Measurements from ENCODE around the gene ULBP2. TPM values are rescaled to one million over a fixed set of nuclear protein-coding genes. Genes with fewer than 3 reads are reported as not detected.
A peak's percentile ranks its signal among the peaks of the same experiment; 100 is the strongest.
"Not testable (repeated sequence)": the region's sequence is repeated elsewhere in the genome, so short reads cannot be mapped to it uniquely, and the experiment has no call there.

The ULBP2 gene
- total RNA-seq, 2 experiments from 2014 or later = 0.40 to 0.60 TPM

DNA sequence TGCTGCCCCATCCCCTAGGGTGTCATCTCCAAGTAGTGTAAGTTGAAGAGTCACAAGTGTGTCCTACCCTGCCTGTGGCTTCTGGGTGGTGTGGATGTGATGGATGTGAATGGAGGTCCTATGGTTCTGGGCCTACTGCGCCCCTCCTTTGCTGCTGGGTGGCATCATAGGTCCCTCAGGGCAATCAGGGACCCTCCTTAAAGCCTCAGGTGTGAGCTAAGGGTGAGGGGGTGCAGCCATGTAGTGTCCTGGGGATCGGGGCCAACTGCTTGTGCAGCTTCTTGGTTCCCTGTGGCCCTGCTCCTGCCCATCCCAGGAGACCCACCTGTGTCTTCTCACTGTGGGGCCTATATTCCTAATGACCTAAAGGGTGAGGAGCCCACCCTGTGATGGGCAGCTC, 24.5 kb downstream of the ULBP2 start:
- CTCF ChIA-PET; H3K4me3 Mint-ChIP-seq; ATAC-seq; H3K9me3 Mint-ChIP-seq (ENCODE audit: insufficient read depth); DNase-seq; H3K36me3 Mint-ChIP-seq (ENCODE audit: low read depth); H3K27ac Mint-ChIP-seq: not testable (repeated sequence)
- POLR2A ChIA-PET = interaction anchor here (1.2 kb wide), 1 partner anchor 31 kb away, joined by 3 read pairs; no protein-coding TSS in a partner anchor
- peaks cover 69% of the 10 kb centered on the region for H3K27me3 Mint-ChIP-seq (ENCODE audit: low read depth)
- H3K4me1 Mint-ChIP-seq (ENCODE audit: low read depth) = peaks cover 31% of the 10 kb centered on the region

DNA sequence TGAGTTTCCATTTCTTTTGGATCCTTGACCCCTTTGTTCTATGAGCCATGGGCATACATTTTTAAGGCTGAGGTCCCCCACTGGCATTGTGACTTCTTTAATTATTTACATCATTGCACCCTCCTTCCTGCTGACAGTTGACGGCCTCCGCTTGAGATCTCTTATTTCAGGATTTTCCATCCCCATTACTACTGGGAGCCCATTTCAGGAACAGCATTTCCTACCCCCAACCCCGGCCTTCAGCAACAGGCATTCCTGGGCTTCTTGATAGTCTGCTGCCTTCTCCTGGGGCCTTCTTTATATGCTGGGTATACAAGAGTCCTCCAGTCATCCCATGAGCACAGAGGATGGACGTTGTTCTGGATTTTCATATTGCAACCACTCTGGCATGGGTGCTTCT, 25.8 kb downstream of the ULBP2 start:
- POLR2A ChIA-PET = no interaction called here
- peaks cover 7% of the 10 kb centered on the region for H3K36me3 Mint-ChIP-seq (ENCODE audit: low read depth)
- CTCF ChIA-PET = no interaction called here
- ATAC-seq = no peak
- DNase-seq = no peak
- peaks cover 31% of the 10 kb centered on the region for H3K4me1 Mint-ChIP-seq (ENCODE audit: low read depth)
- peaks cover 67% of the 10 kb centered on the region for H3K27me3 Mint-ChIP-seq (ENCODE audit: low read depth)
- H3K27ac Mint-ChIP-seq = no peak overlapping the region
- no peak overlapping the region for H3K4me3 Mint-ChIP-seq
- H3K9me3 Mint-ChIP-seq (ENCODE audit: insufficient read depth) = no peaks in the 10 kb centered on the region

DNA sequence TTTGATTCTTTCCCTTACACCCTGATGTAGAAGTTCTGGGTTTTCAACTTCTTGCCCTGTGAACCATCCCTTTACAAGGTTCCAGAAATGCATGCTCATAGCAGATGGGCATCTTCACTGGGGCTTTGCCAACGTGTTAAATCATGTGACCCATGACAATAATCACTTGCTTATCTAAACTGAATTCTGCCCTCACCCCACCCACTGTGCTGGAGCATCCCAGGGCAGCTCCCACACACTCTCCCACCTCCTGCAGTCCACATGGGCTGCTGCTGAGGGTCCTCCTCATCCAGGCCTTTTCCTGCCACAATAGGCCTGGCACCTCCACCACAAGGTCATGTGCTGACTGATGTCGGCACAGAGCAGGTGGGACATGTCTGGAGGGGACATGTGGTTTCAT, 26.2 kb downstream of the ULBP2 start:
- CTCF ChIA-PET; DNase-seq; ATAC-seq; H3K36me3 Mint-ChIP-seq (ENCODE audit: low read depth); POLR2A ChIA-PET; H3K27ac Mint-ChIP-seq; H3K4me3 Mint-ChIP-seq; H3K9me3 Mint-ChIP-seq (ENCODE audit: insufficient read depth): not testable (repeated sequence)
- peaks cover 27% of the 10 kb centered on the region for H3K4me1 Mint-ChIP-seq (ENCODE audit: low read depth)
- peaks cover 69% of the 10 kb centered on the region for H3K27me3 Mint-ChIP-seq (ENCODE audit: low read depth)

DNA sequence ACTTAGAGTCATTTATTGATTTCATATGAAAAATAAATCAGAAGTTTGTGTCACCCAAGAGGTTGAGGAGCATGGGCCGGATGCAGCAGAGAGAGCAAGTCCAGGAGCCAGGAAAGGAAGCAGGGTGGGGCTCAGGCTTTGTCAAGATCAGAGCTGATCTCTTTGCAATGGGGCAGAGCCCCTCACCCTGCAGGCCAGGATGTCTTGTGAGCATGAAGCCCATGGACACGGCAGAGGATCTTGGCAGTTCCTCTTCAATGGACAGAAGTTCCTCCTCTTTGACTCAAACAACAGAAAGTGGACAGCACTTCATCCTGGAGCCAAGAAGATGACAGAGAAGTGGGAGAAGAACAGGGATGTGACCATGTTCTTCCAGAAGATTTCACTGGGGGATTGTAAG, 27.1 kb downstream of the ULBP2 start:
- H3K36me3 Mint-ChIP-seq (ENCODE audit: low read depth); H3K9me3 Mint-ChIP-seq (ENCODE audit: insufficient read depth); H3K4me3 Mint-ChIP-seq; CTCF ChIA-PET; H3K27ac Mint-ChIP-seq; DNase-seq; ATAC-seq; POLR2A ChIA-PET: not testable (repeated sequence)
- Mint-ChIP-seq H3K27me3 (ENCODE audit: low read depth) (peaks cover 66% of the 10 kb centered on the region), H3K4me1 (ENCODE audit: low read depth) (peaks cover 18% of the 10 kb centered on the region)

DNA sequence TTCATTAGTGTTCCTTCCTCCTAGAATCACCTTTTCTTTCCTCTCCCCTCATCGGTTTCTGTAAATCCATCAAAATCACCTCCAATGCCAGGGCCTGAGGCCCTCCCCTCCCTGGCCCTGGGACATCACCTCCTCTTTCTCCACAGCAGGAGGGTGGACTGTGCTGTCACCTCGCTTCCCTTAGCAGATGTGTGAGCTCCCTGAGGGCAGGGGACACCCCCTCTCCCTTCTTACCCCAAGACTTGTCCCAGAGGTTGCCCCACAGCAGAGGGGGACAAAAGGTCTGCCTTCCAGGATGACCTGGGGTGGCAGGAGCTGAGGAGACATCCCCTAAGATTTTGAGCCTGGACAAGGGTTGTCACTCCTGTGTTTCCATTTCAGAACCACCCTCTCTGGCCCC, 27.8 kb downstream of the ULBP2 start:
- H3K9me3 Mint-ChIP-seq (ENCODE audit: insufficient read depth) = no peaks in the 10 kb centered on the region
- no peak overlapping the region for H3K27ac Mint-ChIP-seq
- H3K4me1 Mint-ChIP-seq (ENCODE audit: low read depth) = peaks cover 19% of the 10 kb centered on the region
- H3K4me3 Mint-ChIP-seq = no peak overlapping the region
- DNase-seq = no peak
- POLR2A ChIA-PET = no interaction called here
- H3K36me3 Mint-ChIP-seq (ENCODE audit: low read depth) = peaks cover 4% of the 10 kb centered on the region
- no peak for ATAC-seq
- H3K27me3 Mint-ChIP-seq (ENCODE audit: low read depth) = peaks cover 66% of the 10 kb centered on the region
- CTCF ChIA-PET = no interaction called here

DNA sequence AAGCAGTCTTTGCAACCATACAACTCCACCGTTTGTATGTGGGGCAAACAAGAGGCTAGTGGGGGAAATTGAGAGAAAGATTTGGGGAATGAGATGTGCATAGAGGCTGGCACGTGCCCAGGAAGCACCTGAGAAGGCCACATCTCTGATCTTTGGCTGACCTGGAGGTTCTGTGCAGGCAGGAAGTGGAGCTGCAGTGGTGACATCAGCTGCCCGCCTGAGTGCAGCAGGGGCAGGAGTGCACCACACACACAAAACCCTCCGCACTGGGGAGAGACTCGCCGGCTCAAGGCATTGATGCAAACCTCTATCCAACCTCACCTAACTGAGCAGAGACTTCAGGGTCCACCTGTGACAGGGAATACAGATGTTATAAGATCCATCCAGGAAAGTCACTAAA, 32.6 kb downstream of the ULBP2 start:
- H3K4me3 Mint-ChIP-seq; POLR2A ChIA-PET; CTCF ChIA-PET; H3K9me3 Mint-ChIP-seq (ENCODE audit: insufficient read depth); H3K27ac Mint-ChIP-seq; H3K36me3 Mint-ChIP-seq (ENCODE audit: low read depth): not testable (repeated sequence)
- ATAC-seq = peak; percentile 80
- H3K4me1 Mint-ChIP-seq (ENCODE audit: low read depth) = peaks cover 10% of the 10 kb centered on the region
- DNase-seq = peak; percentile 42
- H3K27me3 Mint-ChIP-seq (ENCODE audit: low read depth) = peaks cover 71% of the 10 kb centered on the region

DNA sequence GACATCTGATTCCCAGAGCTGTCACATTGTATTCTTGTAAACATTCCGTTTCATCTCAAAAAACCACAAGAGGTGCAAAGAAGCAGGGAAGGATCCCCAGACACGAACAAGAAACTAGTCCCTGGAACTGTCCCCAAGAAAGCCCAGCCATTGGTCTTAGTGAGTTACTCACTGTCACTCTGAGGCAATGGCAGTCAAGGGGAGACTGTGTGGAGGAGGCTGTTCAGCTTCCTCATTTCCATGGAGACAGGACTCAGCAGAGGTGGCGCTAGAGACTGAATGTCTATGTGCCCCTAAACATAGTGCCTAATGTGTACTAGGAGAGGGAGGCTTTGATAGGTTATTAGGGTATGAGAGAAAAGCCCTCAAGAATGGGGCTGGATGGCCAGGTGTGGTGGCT, 33.0 kb downstream of the ULBP2 start:
- peaks cover 70% of the 10 kb centered on the region for H3K27me3 Mint-ChIP-seq (ENCODE audit: low read depth)
- peaks cover 10% of the 10 kb centered on the region for H3K4me1 Mint-ChIP-seq (ENCODE audit: low read depth)
- H3K9me3 Mint-ChIP-seq (ENCODE audit: insufficient read depth) = no peaks in the 10 kb centered on the region
- POLR2A ChIA-PET = no interaction called here
- no peaks in the 10 kb centered on the region for H3K36me3 Mint-ChIP-seq (ENCODE audit: low read depth)
- CTCF ChIA-PET = no interaction called here
- no peak overlapping the region for H3K4me3 Mint-ChIP-seq
- ATAC-seq (no peak), DNase-seq (no peak)
- H3K27ac Mint-ChIP-seq = no peak overlapping the region

DNA sequence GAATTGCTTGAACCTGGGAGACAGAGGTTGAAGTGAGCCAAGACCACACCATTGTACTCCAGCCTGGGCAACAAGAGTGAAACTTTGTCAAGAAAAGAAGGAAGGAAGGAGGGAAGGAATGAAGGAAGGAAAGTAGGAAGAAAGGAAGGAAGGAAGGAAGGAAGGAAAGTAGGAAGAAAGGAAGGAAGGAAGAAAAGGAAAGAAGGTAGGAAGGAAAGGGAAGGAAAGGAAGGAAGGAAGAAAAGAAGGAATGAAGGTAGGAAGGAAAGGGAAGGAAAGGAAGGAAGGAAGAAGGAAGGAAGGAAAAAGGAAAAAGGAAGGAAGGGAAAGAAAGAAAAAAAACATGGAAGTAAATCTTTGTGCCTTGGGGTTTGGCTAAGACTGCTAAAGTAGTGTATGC, 33.6 kb downstream of the ULBP2 start:
- Mint-ChIP-seq H3K4me1 (ENCODE audit: low read depth) (peaks cover 10% of the 10 kb centered on the region), H3K36me3 (ENCODE audit: low read depth) (no peaks in the 10 kb centered on the region), H3K4me3 (no peak overlapping the region), H3K27me3 (ENCODE audit: low read depth) (peaks cover 64% of the 10 kb centered on the region), H3K9me3 (ENCODE audit: insufficient read depth) (no peaks in the 10 kb centered on the region), H3K27ac (no peak overlapping the region)
- POLR2A ChIA-PET = no interaction called here
- CTCF ChIA-PET = no interaction called here
- DNase-seq (no peak), ATAC-seq (no peak)

DNA sequence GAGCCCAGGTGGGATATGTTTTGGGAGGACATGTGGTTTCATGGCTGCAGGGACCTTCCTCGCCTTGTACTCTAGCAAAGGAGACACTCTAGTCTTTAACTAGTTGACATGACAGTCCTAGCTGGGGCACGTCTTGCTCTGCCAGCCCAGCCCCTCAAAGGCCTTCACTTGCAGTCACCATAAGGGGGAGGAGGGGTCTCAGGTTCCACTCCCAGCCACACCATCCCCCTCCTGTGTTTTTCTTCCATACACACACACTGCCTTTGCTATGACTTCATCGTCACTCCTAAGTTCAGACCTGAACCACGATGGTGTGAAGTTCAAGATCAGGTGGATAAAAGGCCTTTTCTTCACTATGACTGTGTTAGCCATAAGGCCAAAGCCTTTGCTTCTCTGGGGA, 35.4 kb downstream of the ULBP2 start:
- peaks cover 77% of the 10 kb centered on the region for H3K27me3 Mint-ChIP-seq (ENCODE audit: low read depth)
- H3K9me3 Mint-ChIP-seq (ENCODE audit: insufficient read depth) = no peaks in the 10 kb centered on the region
- peaks cover 10% of the 10 kb centered on the region for H3K4me1 Mint-ChIP-seq (ENCODE audit: low read depth)
- DNase-seq (no peak), ATAC-seq (no peak)
- POLR2A ChIA-PET = no interaction called here
- H3K27ac Mint-ChIP-seq = no peak overlapping the region
- CTCF ChIA-PET = no interaction called here
- no peak overlapping the region for H3K4me3 Mint-ChIP-seq
- H3K36me3 Mint-ChIP-seq (ENCODE audit: low read depth) = no peaks in the 10 kb centered on the region

DNA sequence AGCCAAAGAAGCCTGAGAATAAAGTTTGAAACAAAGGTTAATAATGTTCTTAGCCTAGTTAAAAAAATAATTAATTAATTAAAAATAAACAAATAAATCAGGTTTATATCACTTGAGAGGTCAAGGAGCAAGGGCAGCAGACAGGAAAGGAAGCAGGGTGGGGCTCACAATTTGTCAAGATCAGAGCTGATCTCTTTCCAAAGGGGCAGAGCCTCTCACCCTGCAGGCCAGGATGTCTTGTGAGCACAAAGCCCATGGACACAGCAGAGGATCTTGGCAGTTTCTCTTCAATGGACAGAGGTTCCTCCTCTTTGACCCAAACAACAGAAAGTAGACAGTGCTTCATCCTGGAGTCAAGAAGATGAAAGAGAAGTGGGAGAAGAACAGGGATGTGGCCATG, 36.8 kb downstream of the ULBP2 start:
- Mint-ChIP-seq H3K27ac (no peak overlapping the region), H3K4me3 (no peak overlapping the region), H3K4me1 (ENCODE audit: low read depth) (peaks cover 10% of the 10 kb centered on the region), H3K27me3 (ENCODE audit: low read depth) (peaks cover 77% of the 10 kb centered on the region), H3K36me3 (ENCODE audit: low read depth) (no peaks in the 10 kb centered on the region), H3K9me3 (ENCODE audit: insufficient read depth) (no peaks in the 10 kb centered on the region)
- POLR2A ChIA-PET = interaction anchor here (1.0 kb wide), 1 partner anchor 1374 kb away, joined by 3 read pairs; no protein-coding TSS in a partner anchor
- no peak for ATAC-seq
- CTCF ChIA-PET = no interaction called here
- no peak for DNase-seq

DNA sequence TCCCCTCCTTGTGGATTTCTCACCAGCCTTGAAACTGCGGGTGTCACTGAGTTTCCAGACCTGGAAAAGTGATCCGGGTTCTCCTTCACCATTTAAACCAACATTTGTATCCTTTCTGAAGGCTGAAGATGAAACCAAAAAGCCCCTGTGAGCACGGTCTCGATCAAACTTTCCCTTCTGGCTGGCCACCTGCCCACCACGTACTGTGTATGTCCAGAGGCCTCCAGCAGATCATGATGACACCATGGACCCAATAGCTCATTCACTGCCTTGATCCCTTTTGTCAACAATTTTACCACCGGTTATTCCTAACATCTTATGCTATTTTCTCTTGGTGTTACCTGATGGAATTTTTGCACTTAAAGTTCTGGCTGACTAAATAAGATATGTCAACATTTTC, 37.5 kb downstream of the ULBP2 start:
- Mint-ChIP-seq H3K9me3 (ENCODE audit: insufficient read depth) (no peaks in the 10 kb centered on the region), H3K27me3 (ENCODE audit: low read depth) (peaks cover 70% of the 10 kb centered on the region), H3K27ac (no peak overlapping the region), H3K4me1 (ENCODE audit: low read depth) (peaks cover 6% of the 10 kb centered on the region), H3K4me3 (no peak overlapping the region), H3K36me3 (ENCODE audit: low read depth) (no peaks in the 10 kb centered on the region)
- no peak for DNase-seq
- no peak for ATAC-seq
- ChIA-PET POLR2A (no interaction called here), CTCF (no interaction called here)

DNA sequence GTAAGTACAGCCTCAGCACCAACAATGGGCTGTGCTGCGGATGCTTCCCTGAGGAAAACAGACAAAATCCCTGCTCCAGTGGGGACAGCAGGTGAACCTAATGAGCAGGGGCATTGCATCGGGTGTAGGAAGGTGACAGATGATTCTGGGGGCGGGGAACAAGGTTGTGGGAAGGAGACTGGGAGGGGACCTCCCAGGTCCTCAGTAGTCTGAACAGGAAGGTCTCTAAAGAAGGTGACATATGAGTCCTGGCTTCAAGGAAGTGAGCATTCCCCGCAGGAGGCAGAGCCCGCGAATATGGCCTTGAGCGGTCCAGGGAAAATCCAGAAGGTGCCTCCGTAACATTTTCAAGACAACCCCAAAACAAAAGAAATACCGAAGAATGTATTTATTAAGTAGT, 41.3 kb downstream of the ULBP2 start:
- peaks cover 1% of the 10 kb centered on the region for H3K4me1 Mint-ChIP-seq (ENCODE audit: low read depth)
- ChIA-PET CTCF (no interaction called here), POLR2A (no interaction called here)
- peaks cover 2% of the 10 kb centered on the region for H3K36me3 Mint-ChIP-seq (ENCODE audit: low read depth)
- ATAC-seq (no peak), DNase-seq (no peak)
- H3K27me3 Mint-ChIP-seq (ENCODE audit: low read depth) = peaks cover 71% of the 10 kb centered on the region
- peaks cover 4% of the 10 kb centered on the region for H3K9me3 Mint-ChIP-seq (ENCODE audit: insufficient read depth)
- no peak overlapping the region for H3K27ac Mint-ChIP-seq
- no peak overlapping the region for H3K4me3 Mint-ChIP-seq

DNA sequence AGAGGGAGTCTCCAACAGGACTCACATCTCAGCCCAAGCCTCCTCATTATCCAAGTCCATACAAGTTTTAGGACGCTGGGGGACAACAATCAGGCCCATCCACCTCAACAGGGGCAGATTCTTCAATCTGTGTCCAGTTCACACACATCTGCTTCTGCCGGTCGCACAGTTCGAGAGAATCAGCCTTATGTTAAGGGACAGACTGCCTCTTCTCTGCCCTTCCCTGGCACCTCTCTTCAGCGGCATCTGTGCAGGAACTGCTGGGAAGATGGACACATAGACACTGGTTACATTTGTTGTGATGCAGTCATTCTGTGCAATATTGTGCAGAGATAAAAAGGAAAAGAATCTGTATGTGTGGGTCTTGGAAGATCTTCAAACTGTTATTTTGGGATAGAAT, 43.0 kb downstream of the ULBP2 start:
- Mint-ChIP-seq H3K27me3 (ENCODE audit: low read depth) (peaks cover 74% of the 10 kb centered on the region), H3K36me3 (ENCODE audit: low read depth) (peaks cover 11% of the 10 kb centered on the region)
- CTCF ChIA-PET = interaction anchor here (0.6 kb wide), 1 partner anchor 35 kb away, joined by 3 read pairs; no protein-coding TSS in a partner anchor

More for the DNA sequence above, 43.0 kb downstream of the ULBP2 start:
- Mint-ChIP-seq H3K9me3 (ENCODE audit: insufficient read depth) (peaks cover 8% of the 10 kb centered on the region), H3K4me1 (ENCODE audit: low read depth) (peaks cover 11% of the 10 kb centered on the region), H3K27ac (no peak overlapping the region), H3K4me3 (no peak overlapping the region)
- POLR2A ChIA-PET = no interaction called here
- ATAC-seq (no peak), DNase-seq (no peak)
